Ascending aorta (tissue), 2 donors: ENCODE measurements around the gene RNGTT. TPM values are rescaled to one million over a fixed set of nuclear protein-coding genes. Genes with fewer than 3 reads are reported as not detected.
"Not testable (repeated sequence)": the region's sequence is repeated elsewhere in the genome, so short reads cannot be mapped to it uniquely, and the experiment has no call there.

ENCODE experiments used
- DNase-seq, 2 donors: peaks; one replicate each; pipeline ENCODE4 v3.0.0-alpha.2; 2019; ENCODE audit warnings: low spot score in 2 of 2
- H3K27ac ChIP-seq, 2 donors: fragments of 200-600 bp; sonication (generic); one replicate each; pipeline ENCODE4 v1.5.1; 2016 to 2017; ENCODE audit warnings: mild to moderate bottlenecking in 1 of 2
- H3K27me3 ChIP-seq: fragments of 200-600 bp; sonication (generic); one replicate; pipeline ENCODE4 v1.5.1; 2017
- H3K36me3 ChIP-seq, 2 donors: fragments of 200-600 bp; sonication (generic); one replicate each; pipeline ENCODE4 v1.5.1; 2016
- H3K4me1 ChIP-seq, 2 donors: fragments of 200-600 bp; sonication (generic); one replicate each; pipeline ENCODE4 v1.5.1; 2016 to 2017; ENCODE audit warnings: mild to moderate bottlenecking in 1 of 2
- H3K4me3 ChIP-seq, 2 donors: fragments of 200-600 bp; sonication (generic); one replicate each; pipeline ENCODE4 v1.5.1; 2016 to 2017; ENCODE audit warnings: mild to moderate bottlenecking in 1 of 2
- H3K9me3 ChIP-seq, 2 donors: fragments of 200-600 bp; sonication (generic); one replicate each; pipeline ENCODE4 v1.5.1; 2016
- intact Hi-C: fragments of 100-400 bp; cut with DNase I; formaldehyde crosslinking; loops from one replicate; pipeline ENCODE4 v1.15.1; 2023
- total RNA-seq: library from RNA; depleted of rRNA; stranded (reverse); fragments of >200 nt; gene quantifications from one replicate; pipeline ENCODE4 v1.1.0, GENCODE V29; 2016
- TF ChIP-seq, protein P1 (sequence below), 3 experiments: fragments of 200-600 bp in 2 of 3; fragments of 450-650 bp in 1 of 3; sonication (generic) in 2 of 3; IDR thresholded peaks; one replicate each; pipeline ENCODE4 v1.5.1; 2016 to 2019; ENCODE audit warnings: antibody characterized with exemption in 3 of 3, mild to moderate bottlenecking in 1 of 3, moderate library complexity in 1 of 3

The RNGTT gene
- total RNA-seq, 1 donor from 2014 or later = 13.4 TPM

DNA sequence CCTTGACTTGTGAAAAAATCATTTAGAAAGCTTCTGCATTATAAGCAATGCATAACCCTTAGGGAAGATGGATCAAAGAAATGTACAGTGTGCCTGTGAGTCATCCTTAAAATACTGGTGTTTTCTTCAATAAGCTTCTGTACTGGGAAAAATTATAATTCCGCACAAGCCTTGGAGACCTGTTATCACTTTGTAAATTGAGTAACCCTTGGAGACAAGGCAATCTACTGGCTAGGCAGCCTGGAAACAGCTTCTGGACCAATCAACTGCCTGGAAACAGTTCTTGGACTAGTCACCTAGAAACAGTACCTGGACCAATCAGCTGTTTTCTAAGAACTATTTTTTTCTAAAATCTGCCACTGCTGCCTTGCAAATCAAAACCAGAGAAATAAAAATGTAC is 25.8 kb upstream of the RNGTT start:
- Histone ChIP-seq H3K27me3 (no peaks in the 10 kb centered on the region), H3K9me3 (no peaks in the 10 kb centered on the region), H3K4me3 (no peak overlapping the region), H3K36me3 (no peaks in the 10 kb centered on the region), H3K4me1 (no peaks in the 10 kb centered on the region), H3K27ac (no peak overlapping the region)
- intact Hi-C loops = loop anchor here (5.0 kb wide), 1 partner anchor 33 kb away; no protein-coding TSS in a partner anchor
- DNase-seq = no peak
- TF ChIP-seq, protein P1, sequence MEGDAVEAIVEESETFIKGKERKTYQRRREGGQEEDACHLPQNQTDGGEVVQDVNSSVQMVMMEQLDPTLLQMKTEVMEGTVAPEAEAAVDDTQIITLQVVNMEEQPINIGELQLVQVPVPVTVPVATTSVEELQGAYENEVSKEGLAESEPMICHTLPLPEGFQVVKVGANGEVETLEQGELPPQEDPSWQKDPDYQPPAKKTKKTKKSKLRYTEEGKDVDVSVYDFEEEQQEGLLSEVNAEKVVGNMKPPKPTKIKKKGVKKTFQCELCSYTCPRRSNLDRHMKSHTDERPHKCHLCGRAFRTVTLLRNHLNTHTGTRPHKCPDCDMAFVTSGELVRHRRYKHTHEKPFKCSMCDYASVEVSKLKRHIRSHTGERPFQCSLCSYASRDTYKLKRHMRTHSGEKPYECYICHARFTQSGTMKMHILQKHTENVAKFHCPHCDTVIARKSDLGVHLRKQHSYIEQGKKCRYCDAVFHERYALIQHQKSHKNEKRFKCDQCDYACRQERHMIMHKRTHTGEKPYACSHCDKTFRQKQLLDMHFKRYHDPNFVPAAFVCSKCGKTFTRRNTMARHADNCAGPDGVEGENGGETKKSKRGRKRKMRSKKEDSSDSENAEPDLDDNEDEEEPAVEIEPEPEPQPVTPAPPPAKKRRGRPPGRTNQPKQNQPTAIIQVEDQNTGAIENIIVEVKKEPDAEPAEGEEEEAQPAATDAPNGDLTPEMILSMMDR (IDR thresholded peaks at IDR 0.05) = no peak

DNA sequence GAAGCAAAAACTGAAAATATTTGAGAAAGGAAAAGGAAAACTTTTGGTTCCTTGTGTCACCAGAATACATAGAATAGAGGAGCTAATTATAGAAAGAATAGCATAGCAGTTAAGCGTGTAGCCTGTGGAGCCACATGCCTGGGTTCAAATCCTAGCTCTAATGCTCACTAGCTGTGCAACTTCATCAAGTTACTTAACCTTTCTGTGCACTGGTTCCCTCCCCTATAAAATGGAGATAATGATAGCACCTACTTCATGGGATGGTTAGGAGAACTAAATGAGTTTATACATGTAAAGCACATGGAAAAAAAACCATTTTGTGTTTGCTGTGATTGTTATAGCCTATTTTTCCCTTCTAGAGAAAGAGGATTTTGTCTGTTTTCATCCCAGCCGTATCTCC is 24.5 kb upstream of the RNGTT start:
- Histone ChIP-seq H3K4me1 (peaks cover 4 to 6% of the 10 kb centered on the region in 2 donors), H3K27ac (no peak overlapping the region), H3K27me3 (no peaks in the 10 kb centered on the region), H3K36me3 (no peaks in the 10 kb centered on the region), H3K4me3 (no peak overlapping the region), H3K9me3 (no peaks in the 10 kb centered on the region)
- TF ChIP-seq, protein P1 (IDR thresholded peaks at IDR 0.05) = no peak
- DNase-seq = no peak
- intact Hi-C loops = loop anchor here (5.0 kb wide), 1 partner anchor 34 kb away; no protein-coding TSS in a partner anchor

DNA sequence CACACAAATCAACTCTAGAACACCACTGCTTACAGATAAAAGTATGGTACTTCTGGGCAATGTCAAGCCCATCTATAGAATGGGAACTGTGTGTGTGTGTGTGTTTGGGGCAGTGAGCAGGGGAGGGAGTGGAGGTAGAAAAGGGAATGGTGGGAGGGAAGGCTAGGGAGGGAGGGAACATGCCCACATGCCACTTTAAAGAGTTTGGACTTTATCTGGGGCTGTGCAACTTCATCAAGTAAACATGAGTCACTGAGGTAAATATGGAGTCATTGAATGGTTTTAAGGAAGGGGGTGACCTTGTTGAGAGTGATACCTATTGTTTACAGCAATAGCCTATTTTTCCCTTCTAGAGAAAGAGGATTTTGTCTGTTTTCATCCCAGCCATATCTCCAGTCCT is 22.5 kb upstream of the RNGTT start:
- Histone ChIP-seq H3K27me3 (no peaks in the 10 kb centered on the region), H3K27ac (no peak overlapping the region), H3K9me3 (no peaks in the 10 kb centered on the region), H3K4me1 (peaks cover 4 to 7% of the 10 kb centered on the region in 2 donors), H3K36me3 (no peaks in the 10 kb centered on the region), H3K4me3 (no peak overlapping the region)
- intact Hi-C loops = loop anchor here (5.0 kb wide), 1 partner anchor 36 kb away; no protein-coding TSS in a partner anchor
- no peak for DNase-seq
- TF ChIP-seq, protein P1 (IDR thresholded peaks at IDR 0.05) = no peak

DNA sequence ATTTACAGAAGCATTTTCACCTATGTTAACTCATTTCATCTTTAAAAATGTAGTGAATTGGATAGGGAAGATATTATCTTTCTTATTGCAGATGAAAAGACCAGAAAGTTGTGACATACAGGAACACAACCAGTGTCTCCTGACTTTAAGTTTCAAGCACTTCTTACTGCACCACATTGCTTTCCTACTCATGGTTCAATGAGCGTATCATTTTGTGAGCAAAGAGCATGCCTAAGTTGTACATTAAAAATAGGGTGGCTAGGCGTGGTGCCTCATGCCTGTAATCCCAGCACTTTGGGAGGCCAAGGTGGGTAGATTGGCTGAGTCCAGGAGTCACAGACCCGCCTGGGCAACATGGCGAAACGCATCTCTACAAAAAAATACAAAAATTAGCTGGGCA is 21.2 kb upstream of the RNGTT start:
- TF ChIP-seq, protein P1 (IDR thresholded peaks at IDR 0.05) = no peak
- H3K27me3 ChIP-seq = no peaks in the 10 kb centered on the region
- H3K36me3 ChIP-seq = no peaks in the 10 kb centered on the region
- peaks cover 4 to 7% of the 10 kb centered on the region in 2 donors for H3K4me1 ChIP-seq
- DNase-seq = no peak
- no peak overlapping the region for H3K4me3 ChIP-seq
- intact Hi-C loops = loop anchor here (5.0 kb wide), 2 partner anchors 38 to 388 kb away; no protein-coding TSS in a partner anchor
- H3K9me3 ChIP-seq = no peaks in the 10 kb centered on the region
- no peak overlapping the region for H3K27ac ChIP-seq

DNA sequence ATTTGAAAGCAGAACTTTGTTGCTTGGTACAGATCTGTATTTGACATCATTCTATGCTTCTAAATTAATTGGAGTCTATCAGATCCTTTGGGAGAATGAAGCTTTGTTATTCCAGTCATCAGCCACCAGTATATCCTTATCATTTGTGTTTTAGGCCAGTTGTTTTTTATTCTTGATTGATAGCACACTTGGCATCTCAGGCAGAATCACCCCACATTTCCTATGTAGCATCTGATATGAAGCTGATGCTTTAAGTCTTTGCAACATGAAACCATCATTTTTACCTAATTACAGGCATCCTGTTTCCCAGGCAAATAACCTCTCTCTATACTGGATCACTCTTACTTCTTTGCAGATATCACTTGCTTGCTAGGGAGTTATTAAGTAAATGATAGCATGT is 20.7 kb upstream of the RNGTT start:
- H3K4me1 ChIP-seq = peaks cover 4 to 7% of the 10 kb centered on the region in 2 donors
- no peak overlapping the region for H3K4me3 ChIP-seq
- TF ChIP-seq, protein P1 (IDR thresholded peaks at IDR 0.05) = no peak
- no peaks in the 10 kb centered on the region for H3K27me3 ChIP-seq
- no peak for DNase-seq
- intact Hi-C loops = loop anchor here (5.0 kb wide), 1 partner anchor 388 kb away; no protein-coding TSS in a partner anchor
- no peak overlapping the region for H3K27ac ChIP-seq
- H3K9me3 ChIP-seq = no peaks in the 10 kb centered on the region
- H3K36me3 ChIP-seq = no peaks in the 10 kb centered on the region

DNA sequence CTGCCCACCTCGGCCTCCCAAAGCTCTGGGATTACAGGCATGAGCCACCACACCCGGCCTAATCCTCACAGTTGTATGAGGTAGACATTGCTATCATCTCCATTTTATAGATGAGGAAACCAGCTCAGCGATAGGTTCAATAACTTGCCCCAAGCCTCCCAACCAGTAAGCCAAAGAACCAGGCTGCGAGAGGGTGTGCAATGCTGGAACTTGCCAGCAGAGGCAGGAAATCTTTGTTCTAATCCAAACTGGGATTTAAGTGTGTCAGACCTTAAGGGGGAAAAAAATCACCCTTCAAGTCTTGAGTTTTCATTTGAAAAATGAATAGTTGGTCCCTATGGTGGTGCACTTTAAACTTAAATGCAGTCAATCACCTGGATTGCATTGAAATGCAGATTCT is 20.1 kb upstream of the RNGTT start:
- Histone ChIP-seq H3K4me3 (no peak overlapping the region), H3K36me3 (no peaks in the 10 kb centered on the region), H3K9me3 (no peaks in the 10 kb centered on the region), H3K4me1 (peaks cover 4 to 7% of the 10 kb centered on the region in 2 donors), H3K27me3 (no peaks in the 10 kb centered on the region), H3K27ac (no peak overlapping the region)
- TF ChIP-seq, protein P1 (IDR thresholded peaks at IDR 0.05) = peak; percentile 26 to 58 (median 43)
- no peak for DNase-seq
- intact Hi-C loops = loop anchor here (2.0 to 5.0 kb wide), 4 partner anchors 53 to 389 kb away; no protein-coding TSS in a partner anchor

DNA sequence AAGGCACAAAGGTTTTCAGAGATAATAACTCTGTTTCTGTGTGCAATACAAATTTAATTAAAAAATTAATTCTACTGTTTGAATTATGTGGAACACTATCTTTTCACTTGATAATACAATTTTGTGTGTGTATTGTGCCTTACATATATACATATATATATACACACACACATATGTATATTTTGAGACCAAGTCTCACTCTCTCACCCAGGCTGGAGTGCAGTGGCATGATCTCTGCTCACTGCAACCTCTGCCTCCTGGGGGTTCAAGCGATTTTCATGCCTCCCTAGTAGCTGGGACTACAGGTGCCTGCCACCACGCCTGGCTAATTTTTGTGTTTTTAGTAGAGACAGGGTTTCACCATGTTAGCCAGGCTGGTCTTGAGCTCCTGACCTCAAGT is 19.7 kb upstream of the RNGTT start:
- H3K36me3 ChIP-seq, H3K9me3 ChIP-seq, H3K27me3 ChIP-seq, H3K27ac ChIP-seq, H3K4me1 ChIP-seq, DNase-seq: not testable (repeated sequence)
- intact Hi-C loops = loop anchor here (2.0 to 5.0 kb wide), 4 partner anchors 54 to 389 kb away; no protein-coding TSS in a partner anchor
- peak overlapping the region; percentile 15 to 33 for H3K4me3 ChIP-seq
